T follicular helper cell (primary cell): ENCODE data around the gene LIFR.
A peak's percentile ranks its signal among the peaks of the same experiment; 100 is the strongest.

ENCODE experiments used
- DNase-seq: peaks from one replicate; pipeline ENCODE4 v3.0.0-alpha.2; 2020; ENCODE audit warnings: low read depth

LIFR gene

GRCh38 chr5:38463634-38464521 lies 92.6 kb downstream of the LIFR start:
- no peak for DNase-seq

GRCh38 chr5:38462976-38463633 lies 93.3 kb downstream of the LIFR start:
- DNase-seq, result no peak

DNA sequence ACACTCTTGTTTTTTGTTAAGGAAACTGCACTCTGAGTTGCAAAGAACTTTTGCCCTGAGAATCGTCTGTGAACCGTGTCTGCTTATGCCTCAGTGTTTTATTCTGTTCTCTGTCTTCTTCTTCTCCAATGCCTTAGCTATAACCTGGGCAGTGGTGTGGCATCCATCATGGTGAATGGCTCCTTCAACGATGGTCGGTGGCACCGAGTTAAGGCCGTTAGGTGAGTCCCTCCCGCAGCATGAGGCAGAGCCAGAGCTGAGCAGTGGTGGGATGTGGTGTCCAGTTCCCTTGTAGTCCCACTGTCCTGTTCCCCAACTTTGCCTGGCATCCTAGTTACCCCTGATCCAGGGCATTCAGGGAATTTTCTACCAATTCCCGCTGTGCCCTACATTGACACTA lies 98.3 kb downstream of the LIFR start:
- no peak for DNase-seq

DNA sequence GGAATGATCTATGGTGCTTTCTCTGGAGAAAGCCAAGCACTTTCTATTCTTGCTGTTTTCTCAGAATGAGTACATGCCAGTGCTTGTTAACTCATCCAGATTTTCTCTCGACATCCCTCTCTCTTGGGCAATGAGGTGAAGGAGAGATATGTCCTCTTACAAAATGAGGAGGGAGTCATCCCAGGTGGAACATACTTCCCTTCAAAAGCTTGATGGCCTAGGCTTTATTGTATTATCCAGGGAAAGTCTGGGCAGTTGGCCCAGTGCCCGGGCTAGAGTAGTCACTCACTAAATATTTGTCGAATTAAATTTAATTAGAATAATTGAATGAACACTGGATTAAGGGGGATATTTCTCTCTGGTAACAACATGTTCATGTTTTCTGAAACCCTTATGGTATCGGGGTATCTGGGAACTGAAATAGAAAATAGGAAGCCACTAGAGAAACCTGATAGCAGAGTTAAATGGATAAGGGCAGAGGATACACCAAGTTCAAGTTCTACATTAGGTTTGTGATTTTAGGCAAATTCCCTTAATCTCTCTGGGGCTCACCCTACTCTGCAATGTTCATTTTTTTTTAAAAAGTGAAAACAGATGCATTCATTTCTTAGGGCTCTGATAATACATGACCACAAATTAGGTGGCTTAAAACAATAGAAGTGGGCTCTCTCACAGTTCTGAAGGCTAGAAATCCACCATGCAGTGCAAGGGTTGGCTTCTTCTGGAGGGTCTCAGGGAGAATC lies 99.6 kb downstream of the LIFR start:
- DNase-seq, result no peak

- no peak for DNase-seq
Observed at GRCh38 chr5:38455796-38456330, 100.6 kb downstream of the LIFR start.

DNA sequence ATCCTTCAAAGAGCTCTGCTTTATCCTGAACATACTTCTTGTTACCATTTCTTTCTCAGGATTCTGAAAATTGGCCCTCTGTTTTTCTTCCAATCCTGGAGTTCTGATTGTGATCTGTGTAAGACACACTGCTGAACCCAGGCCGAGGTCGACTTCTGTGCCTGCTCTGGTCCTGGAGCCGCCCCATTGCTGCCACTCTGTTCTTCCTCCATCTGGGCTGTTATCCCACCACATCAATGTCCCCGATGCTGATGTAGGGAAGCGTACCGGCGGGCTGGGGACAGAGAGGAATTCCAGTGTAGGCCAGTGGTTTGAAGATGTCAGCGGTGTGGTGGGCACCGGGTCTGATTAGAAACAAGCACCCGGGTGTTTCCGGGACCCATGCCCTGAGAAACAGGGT lies 102.5 kb downstream of the LIFR start:
- DNase-seq, result no peak

DNA sequence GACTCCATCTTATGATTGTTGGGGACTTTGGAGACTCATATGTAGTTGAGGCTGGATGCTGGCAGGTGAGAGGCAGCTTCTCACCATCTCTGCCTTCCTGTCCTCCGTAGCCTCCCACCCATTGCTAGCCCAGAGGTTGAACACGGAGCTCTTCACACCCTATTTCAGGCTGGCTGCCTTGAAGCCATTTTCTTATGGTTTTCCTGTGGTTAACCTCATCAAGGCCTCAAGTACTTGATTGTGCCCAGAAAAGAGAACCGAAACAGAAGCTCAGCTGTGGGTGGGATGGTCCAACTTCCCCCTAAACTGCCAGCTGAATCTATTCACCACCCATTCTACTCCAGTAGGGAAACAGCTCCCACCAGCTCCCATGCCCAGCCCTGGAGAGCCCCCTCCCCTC lies 102.9 kb downstream of the LIFR start:
- peak; percentile 14 for DNase-seq

DNA sequence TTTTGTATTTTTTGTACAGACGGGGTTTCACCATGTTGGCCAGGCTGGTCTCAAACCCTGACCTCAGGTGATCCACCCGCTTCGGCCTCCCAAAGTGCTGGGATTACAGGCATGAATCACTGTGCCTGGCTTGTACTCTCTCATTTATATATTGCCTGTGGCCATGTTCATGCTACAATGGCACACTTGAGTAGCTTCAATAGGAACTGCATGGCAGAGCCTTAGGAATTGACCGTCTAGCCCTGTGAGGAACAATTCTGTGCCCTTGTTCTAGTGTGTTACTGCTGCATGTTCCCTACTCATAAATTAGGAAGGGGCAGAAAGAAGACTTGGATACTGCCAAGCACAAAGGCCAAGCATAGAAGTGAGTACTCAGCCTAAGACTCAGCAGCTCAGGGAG lies 104.2 kb downstream of the LIFR start:
- DNase-seq, result no peak

GRCh38 chr5:38451074-38451725 lies 105.2 kb downstream of the LIFR start:
- DNase-seq, result no peak

- no peak for DNase-seq
Observed at GRCh38 chr5:38450627-38451026, 105.8 kb downstream of the LIFR start.

DNA sequence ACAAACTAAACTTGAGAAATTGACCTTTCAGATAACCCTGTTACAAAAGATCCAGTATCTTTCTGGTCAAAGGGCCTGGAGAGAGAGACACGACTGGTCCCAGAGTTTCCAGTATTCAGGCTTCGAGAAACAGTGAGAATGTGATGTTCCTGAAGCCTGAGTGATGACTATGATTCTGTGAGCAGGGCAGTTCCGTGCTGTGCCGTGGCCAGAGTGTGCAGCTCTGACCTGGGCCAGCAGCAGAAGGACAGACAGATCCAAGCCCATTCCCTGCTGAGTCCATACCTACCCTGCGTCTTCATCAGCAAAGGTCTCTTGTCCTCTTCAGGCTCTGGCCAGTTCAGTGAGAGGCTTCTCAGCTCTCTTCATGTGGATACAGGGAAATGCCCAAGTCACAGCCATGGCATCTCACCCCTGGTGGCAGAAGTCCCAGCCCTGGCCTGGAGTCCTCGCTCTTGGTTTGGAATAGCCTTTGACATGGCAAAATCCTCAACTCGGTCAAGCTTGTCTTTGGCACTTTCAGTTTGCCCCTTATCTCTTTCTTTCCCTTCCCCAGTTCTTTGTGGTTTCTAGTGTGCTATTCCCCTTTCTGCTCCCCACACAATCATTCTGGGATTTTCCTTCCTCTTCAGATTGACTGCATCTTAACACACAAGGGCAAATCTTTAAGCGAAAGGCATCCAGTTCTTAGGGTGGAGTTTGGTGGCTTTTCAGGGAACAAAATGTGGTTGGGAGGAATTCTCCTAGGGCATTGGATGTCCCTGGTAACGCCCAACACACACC lies 107.7 kb downstream of the LIFR start:
- no peak for DNase-seq

GRCh38 chr5:38447786-38448185 lies 108.7 kb downstream of the LIFR start:
- DNase-seq, result no peak

DNA sequence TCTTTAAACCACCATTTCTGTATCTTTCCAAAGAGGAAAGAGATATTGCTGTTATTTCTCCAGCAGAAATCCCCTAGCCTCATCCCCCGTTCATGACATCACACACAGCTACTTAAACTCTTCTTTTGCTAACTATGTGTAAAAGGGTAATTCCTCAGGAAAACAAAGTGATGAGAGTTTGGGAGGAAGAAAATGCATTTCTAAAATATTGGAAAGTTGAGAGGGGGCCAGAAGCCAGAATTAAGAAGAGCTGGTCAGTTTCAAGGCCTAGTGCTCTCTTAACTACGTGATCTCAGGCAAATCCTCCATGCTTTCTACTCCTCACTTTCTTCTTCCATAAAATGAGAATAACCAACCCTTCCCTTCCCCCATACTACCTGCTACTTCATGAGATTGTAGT lies 109.4 kb downstream of the LIFR start:
- DNase-seq, result no peak

DNA sequence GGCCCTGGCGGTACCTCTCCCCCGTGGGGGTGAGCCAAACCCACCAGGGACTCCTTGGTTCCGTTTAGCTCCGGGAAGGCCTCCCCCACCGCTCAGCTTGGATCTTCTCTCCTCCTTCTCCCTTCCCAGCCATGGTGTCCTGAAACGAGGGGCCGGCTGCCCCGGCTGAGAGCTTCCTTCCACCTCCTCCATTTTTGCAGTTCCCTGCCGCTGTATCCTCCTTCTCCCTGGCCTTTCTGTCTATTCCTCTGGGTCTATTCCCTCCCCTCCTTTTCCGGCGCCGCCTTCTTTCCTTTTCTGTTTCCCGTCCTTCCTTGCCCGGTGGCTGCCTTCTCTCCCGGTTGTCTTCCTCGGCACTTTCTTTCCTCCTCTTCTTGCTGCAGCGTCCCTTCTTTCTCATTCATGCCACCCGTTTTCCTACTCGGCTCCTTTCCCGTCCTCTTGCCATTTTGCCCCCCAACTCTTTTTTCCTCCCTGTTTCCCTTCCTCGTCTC lies 110.4 kb downstream of the LIFR start:
- DNase-seq, result no peak

DNA sequence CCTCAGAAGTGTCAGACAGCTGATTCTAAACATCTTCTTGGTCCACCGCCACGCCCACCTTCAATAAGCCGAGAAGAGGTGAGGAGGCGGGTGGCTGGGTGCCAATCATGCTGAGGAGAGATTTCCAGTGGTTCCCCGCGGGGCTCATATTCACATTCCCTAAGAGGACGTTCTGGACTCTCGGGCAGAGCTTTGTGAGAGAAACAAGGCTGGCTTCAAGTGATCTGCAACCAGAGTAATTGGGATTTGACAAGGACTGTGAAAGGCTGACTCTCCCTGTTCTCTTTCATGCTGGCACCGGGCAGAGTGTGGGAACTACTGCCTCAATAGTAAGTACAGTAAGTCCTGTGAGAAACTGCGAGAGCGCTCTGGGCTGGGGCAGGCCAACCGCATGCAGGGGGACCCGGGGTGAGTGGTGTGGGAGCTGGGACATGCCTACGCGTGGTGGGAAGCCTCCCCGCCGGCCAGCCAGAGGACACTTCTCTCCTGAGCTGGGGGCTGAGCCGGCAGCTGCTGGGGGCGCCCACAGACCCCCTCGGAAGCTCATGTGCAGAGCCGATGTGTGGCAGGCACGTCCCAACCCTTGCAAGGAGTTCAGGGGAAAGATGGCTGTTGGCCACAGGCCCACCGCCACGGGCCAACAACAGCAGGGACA lies 110.9 kb downstream of the LIFR start:
- DNase-seq, result no peak

DNA sequence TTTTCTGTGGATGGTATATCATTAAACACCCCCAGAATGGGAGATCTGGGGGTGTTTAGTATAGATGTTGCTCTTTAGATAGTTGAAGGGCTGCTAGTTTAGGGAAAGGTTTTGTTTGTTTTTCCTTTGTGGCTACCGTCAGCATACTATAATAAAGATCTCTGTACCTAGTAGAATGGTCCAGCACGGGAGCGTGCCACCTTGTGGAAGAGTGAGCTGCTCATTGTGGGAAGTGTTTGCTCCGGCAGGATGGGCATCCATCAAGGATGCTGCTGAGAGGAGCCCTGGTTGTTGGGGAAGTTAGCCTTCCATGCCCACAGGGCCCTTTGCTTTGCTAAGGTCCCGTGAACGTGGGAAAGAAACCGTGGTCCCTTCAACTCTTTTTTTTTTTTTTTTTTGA lies 113.1 kb downstream of the LIFR start:
- no peak for DNase-seq

GRCh38 chr5:38442247-38442573 lies 114.2 kb downstream of the LIFR start:
- no peak for DNase-seq

DNA sequence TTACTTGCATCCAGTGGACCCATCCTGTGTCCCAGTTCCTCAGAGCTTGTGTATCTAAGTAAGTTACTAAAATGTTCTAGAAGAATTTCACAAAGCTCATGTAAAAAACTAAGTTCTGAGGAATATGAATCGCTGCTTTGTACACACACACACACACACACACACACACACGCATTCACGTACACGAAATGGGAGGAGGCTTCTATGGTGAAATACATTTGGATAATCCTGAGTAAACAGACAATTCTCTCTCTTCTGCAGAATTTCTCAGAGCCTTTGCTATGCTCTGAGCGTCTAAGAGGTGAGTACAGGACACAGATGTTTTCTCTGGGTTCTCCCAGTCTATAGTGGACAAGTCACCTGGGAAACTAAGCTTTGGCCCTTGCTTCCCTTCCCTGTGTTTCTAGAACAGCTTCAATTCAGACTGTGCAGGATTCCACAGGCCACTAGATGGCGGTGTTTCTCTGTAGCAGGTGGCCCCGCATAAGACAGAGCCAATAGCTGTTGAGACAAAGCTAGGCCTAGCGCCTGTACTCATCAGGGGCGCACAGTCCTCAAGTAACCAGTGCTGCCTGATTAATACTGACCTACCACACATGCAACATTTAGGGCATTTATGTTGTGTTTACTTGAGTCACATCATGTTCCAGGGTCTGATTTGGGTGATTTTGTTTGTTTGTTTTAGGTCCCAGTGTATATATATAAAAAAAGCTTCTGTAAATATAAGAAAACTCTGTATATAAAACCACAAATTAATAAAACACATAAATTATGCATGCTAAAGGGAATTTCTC lies 114.8 kb downstream of the LIFR start:
- DNase-seq, result peak; percentile 63

DNA sequence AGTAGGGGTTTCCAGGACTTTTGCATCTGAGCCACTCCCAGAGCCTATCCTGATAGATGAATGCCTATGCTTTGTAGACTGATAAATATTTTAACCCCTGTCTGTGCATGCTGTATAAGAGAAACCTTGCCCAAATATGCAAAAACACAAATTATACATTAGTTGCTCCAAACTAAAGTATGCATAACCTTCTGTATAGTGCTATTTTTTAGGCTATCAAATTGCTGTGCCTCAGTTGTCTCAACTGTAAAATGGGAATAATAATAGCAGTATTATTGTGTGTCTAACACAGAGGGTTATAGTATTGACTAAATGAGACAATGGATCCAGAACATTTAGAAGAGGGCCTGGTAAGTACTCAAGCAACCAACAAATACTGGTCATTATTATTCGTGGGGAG lies 117.7 kb downstream of the LIFR start:
- no peak for DNase-seq
